HepG2 (cell line): ENCODE results near the gene VASH2. TPM values are rescaled to one million over a fixed set of nuclear protein-coding genes. Genes with fewer than 3 reads are reported as not detected.

Source experiments
- ATAC-seq: fragments of 200-7000 bp; cut with Tn5 transposase; 3 replicates; pipeline ENCODE4 v1.9.1; 2020; ENCODE audit warnings: mild to moderate bottlenecking, moderate library complexity
- BruUV-seq: library from RNA; stranded (reverse); fragments of 400-500 nt; replicated peaks from 2 replicates; lab custom pipeline; 2021; lab: Mats Ljungman, UMichigan
- CTCF ChIA-PET: fragments of 300-600 bp; formaldehyde crosslinking; extraction: SDS; loops from one replicate; lab custom pipeline; 2021; ENCODE audit warnings: low total read pairs, inconsistent platforms, low intra/inter-chr PET ratio; lab: Yijun Ruan, JAX
- POLR2A ChIA-PET: fragments of 350-600 bp; sonication (Branson Sonifier 250); formaldehyde crosslinking; loops from one replicate; lab custom pipeline; 2020; ENCODE audit warnings: antibody characterized with exemption, inconsistent platforms; lab: Yijun Ruan, JAX
- DNase-seq: peaks from one replicate; pipeline ENCODE4 v3.0.0-alpha.2; 2015; ENCODE audit warnings: low spot score
- FAIRE-seq: peaks from 3 replicates; lab custom pipeline; 2011; peaks lifted over from hg19 to GRCh38; lab: Jason Lieb, UNC
- H2AFZ ChIP-seq: one replicate; pipeline ENCODE4 v1.6.1; 2011; ENCODE audit warnings: low read length, inconsistent platforms
- H3K27ac ChIP-seq: fragments of 300-600 bp; 3 replicates; pipeline ENCODE4 v1.8.0; 2011; ENCODE audit warnings: mixed run types, mild to moderate bottlenecking, mixed read lengths, low read length, inconsistent platforms; ENCODE audit not compliant: insufficient read depth; ENCODE audit errors: extremely low read length
- H3K27me3 ChIP-seq, 2 experiments: fragments of 200-600 bp in 1 of 2; 2 replicates in 1 of 2; 3 replicates in 1 of 2; pipeline versions ENCODE4 v1.6.0 to v1.8.0; 2011; ENCODE audit warnings: low read length in 2 of 2, mild to moderate bottlenecking in 2 of 2, moderate library complexity in 2 of 2, inconsistent platforms in 1 of 2; ENCODE audit not compliant: insufficient read depth in 2 of 2, control insufficient read depth in 1 of 2
- H3K36me3 ChIP-seq, 2 experiments: fragments of 200-600 bp in 1 of 2; replicated peaks in 1 of 2; 2 replicates in 1 of 2; 3 replicates in 1 of 2; pipeline versions ENCODE4 v1.5.1 to v1.8.0; 2011; ENCODE audit warnings: low read length in 2 of 2, inconsistent platforms in 1 of 2; ENCODE audit not compliant: insufficient read depth in 2 of 2, control insufficient read depth in 1 of 2
- H3K4me1 ChIP-seq: 2 replicates; pipeline ENCODE4 v1.5.1; 2012; ENCODE audit warnings: low read length, inconsistent platforms; ENCODE audit not compliant: insufficient read depth
- H3K4me2 ChIP-seq: 2 replicates; pipeline ENCODE4 v1.6.0; 2011; ENCODE audit warnings: low read depth, low read length, inconsistent platforms
- H3K4me3 ChIP-seq, 3 experiments: fragments of 200-600 bp in 1 of 3; sonication (generic), shearing (Covaris generic) in 1 of 3; replicated peaks in 1 of 3; 2 replicates each; pipeline ENCODE4 v1.5.1; 2011 to 2016; ENCODE audit warnings: low read length in 3 of 3, inconsistent platforms in 2 of 3, low read depth in 2 of 3, mild to moderate bottlenecking in 2 of 3, control low read depth in 1 of 3, mixed read lengths in 1 of 3; ENCODE audit not compliant: insufficient read depth in 1 of 3
- H3K79me2 ChIP-seq: one replicate; pipeline ENCODE4 v1.6.1; 2011; ENCODE audit warnings: low read length, inconsistent platforms; ENCODE audit not compliant: insufficient read depth
- H3K9ac ChIP-seq: 2 replicates; pipeline ENCODE4 v1.6.0; 2011; ENCODE audit warnings: mild to moderate bottlenecking, low read depth, low read length, inconsistent platforms; ENCODE audit not compliant: insufficient read depth
- H3K9me3 ChIP-seq: 2 replicates; pipeline ENCODE4 v1.5.1; 2012; ENCODE audit warnings: mild to moderate bottlenecking, low read length
- H4K20me1 ChIP-seq: 2 replicates; pipeline ENCODE4 v1.6.0; 2011; ENCODE audit warnings: inconsistent platforms, mild to moderate bottlenecking, low read length, moderate library complexity; ENCODE audit not compliant: insufficient read depth
- HDAC6 ChIP-seq: fragments of 200-600 bp; sonication (generic); IDR thresholded peaks from 2 replicates; pipeline ENCODE4 v1.7.0; 2017; ENCODE audit warnings: mild to moderate bottlenecking, antibody characterized with exemption, low read length, low read depth
- HOXA3 ChIP-seq: sonication (generic); formaldehyde crosslinking; IDR thresholded peaks from 2 replicates; pipeline ENCODE4 v1.5.0; 2020; ENCODE audit warnings: missing genetic modification reagents
- KLF11 ChIP-seq: IDR thresholded peaks from 2 replicates; pipeline ENCODE4 v1.6.1; 2016; ENCODE audit warnings: missing compliant biosample characterization
- KLF15 ChIP-seq: sonication (generic); formaldehyde crosslinking; IDR thresholded peaks from 2 replicates; pipeline ENCODE4 v1.8.1; 2023; ENCODE audit warnings: borderline replicate concordance, mild to moderate bottlenecking, inconsistent platforms, missing genetic modification reagents, mixed read lengths
- PHF21A ChIP-seq: sonication (generic); formaldehyde crosslinking; IDR thresholded peaks from 2 replicates; pipeline ENCODE4 v1.5.0; 2020; ENCODE audit warnings: mild to moderate bottlenecking, missing genetic modification reagents
- PHF5A ChIP-seq: IDR thresholded peaks from one replicate; pipeline ENCODE4 v1.6.1; 2018; ENCODE audit warnings: low read depth, missing genetic modification reagents; ENCODE audit not compliant: unreplicated experiment
- RCOR2 ChIP-seq: IDR thresholded peaks from 2 replicates; pipeline ENCODE4 v1.6.1; 2016; ENCODE audit warnings: missing biosample characterization, missing genetic modification reagents
- SAFB2 ChIP-seq: sonication (generic); formaldehyde crosslinking; IDR thresholded peaks from 2 replicates; pipeline ENCODE4 v1.5.1; 2020; ENCODE audit warnings: missing genetic modification reagents, low read depth, mild to moderate bottlenecking, borderline replicate concordance
- SNAPC5 ChIP-seq: sonication (generic); formaldehyde crosslinking; IDR thresholded peaks from 2 replicates; pipeline ENCODE4 v1.8.1; 2023; ENCODE audit warnings: mild to moderate bottlenecking, missing genetic modification reagents, borderline replicate concordance
- ZBTB10 ChIP-seq: sonication (generic); formaldehyde crosslinking; IDR thresholded peaks from 2 replicates; pipeline ENCODE4 v1.4.0; 2020; ENCODE audit warnings: missing genetic modification reagents, borderline replicate concordance
- ZBTB34 ChIP-seq: sonication (generic); formaldehyde crosslinking; IDR thresholded peaks from 2 replicates; pipeline ENCODE4 v1.8.0; 2022; ENCODE audit warnings: mild to moderate bottlenecking, missing genetic modification reagents
- ZBTB46 ChIP-seq: sonication (generic); formaldehyde crosslinking; IDR thresholded peaks from 2 replicates; pipeline ENCODE4 v1.4.0; 2020; ENCODE audit warnings: mild to moderate bottlenecking, missing genetic modification reagents, borderline replicate concordance
- ZFP62 ChIP-seq: sonication (generic); formaldehyde crosslinking; IDR thresholded peaks from 2 replicates; pipeline ENCODE4 v1.4.0; 2020; ENCODE audit warnings: missing genetic modification reagents
- ZNF30 ChIP-seq: sonication (generic); formaldehyde crosslinking; IDR thresholded peaks from 2 replicates; pipeline ENCODE4 v1.5.0; 2020; ENCODE audit warnings: mild to moderate bottlenecking, missing genetic modification reagents
- ZNF333 ChIP-seq: sonication (generic); formaldehyde crosslinking; IDR thresholded peaks from 2 replicates; pipeline ENCODE4 v1.4.0; 2020; ENCODE audit warnings: mild to moderate bottlenecking, missing genetic modification reagents, borderline replicate concordance
- ZNF557 ChIP-seq: sonication (generic); formaldehyde crosslinking; IDR thresholded peaks from 2 replicates; pipeline ENCODE4 v1.4.0; 2020; ENCODE audit warnings: missing genetic modification reagents
- ZNF780A ChIP-seq: sonication (generic); formaldehyde crosslinking; IDR thresholded peaks from 2 replicates; pipeline ENCODE4 v1.8.0; 2022; ENCODE audit warnings: mild to moderate bottlenecking, missing genetic modification reagents, moderate library complexity
- WGBS: methylation state at CpG from one replicate; pipeline ENCODE4 v1.1.6; 2017; ENCODE audit warnings: low lambda C conversion rate; 5-methylcytosine and 5-hydroxymethylcytosine counted together
- in situ Hi-C: cut with HindIII; loops from 2 replicates; pipeline ENCODE4 v1.10.0; 2017; ENCODE audit warnings: low pct_unique_long_range_greater_than_20kb; ENCODE audit not compliant: extremely low pct_ligation_motif_present
- intact Hi-C: fragments of 100-400 bp; cut with micrococcal nuclease; formaldehyde crosslinking; loops from one replicate; pipeline ENCODE4 v1.10.0; 2022; ENCODE audit not compliant: unreplicated experiment
- polyA plus RNA-seq, 8 experiments: library from polyadenylated mRNA; depleted of rRNA in 3 of 8; stranded (reverse) in 7 of 8; unstranded in 1 of 8; fragments of >200 nt; fragmentation: Illumina TruSeq in 4 of 8; extraction: Trizol in 4 of 8; gene quantifications; 2 replicates each; pipeline versions ENCODE4 v1.2.1 to v1.2.3, GENCODE V29; 2011 to 2016; ENCODE audit warnings: low read depth in 4 of 8, missing spikeins in 1 of 8, mixed read lengths in 1 of 8; ENCODE audit not compliant: insufficient read depth in 1 of 8
- total RNA-seq, 5 experiments: library from RNA; depleted of rRNA; stranded (reverse); fragments of >200 nt; fragmentation: Illumina TruSeq; extraction: Trizol; gene quantifications; 2 replicates each; pipeline ENCODE4 v1.2.3, GENCODE V29; 2016; ENCODE audit warnings: low read depth in 1 of 5

The VASH2 gene
- total and polyA plus RNA-seq, 2 of the 13 experiments (the other 11 are each of a cell fraction or from before 2014, with no cell fraction given), result 0.44 to 1.00 TPM

- TF ChIP-seq SAFB2, result no peak
These were observed 4.8 kb downstream of the VASH2 start (continued) for GRCh38 chr1:212955098-212955497.

GRCh38 chr1:212955961-212956620 is 5.8 kb downstream of the VASH2 start:
- 68% methylated on average over 8 of the region's 8 CpGs for WGBS
- POLR2A ChIA-PET, result no interaction called here
- FAIRE-seq (no peak), DNase-seq (no peak), ATAC-seq (no peak)
- in situ Hi-C loops, result no loop called here
- no peak overlapping the region for H3K27ac ChIP-seq
- CTCF ChIA-PET, result no interaction called here
- no peaks in the 10 kb centered on the region for H3K79me2 ChIP-seq
- no peaks in the 10 kb centered on the region for H4K20me1 ChIP-seq
- H3K9ac ChIP-seq, result no peak overlapping the region
- no peaks in the 10 kb centered on the region for H3K36me3 ChIP-seq
- H3K4me3 ChIP-seq, result no peak overlapping the region
- intact Hi-C loops, result no loop called here
- no peaks in the 10 kb centered on the region for H3K4me1 ChIP-seq
- no peak overlapping the region for H2AFZ ChIP-seq
- no peaks in the 10 kb centered on the region for H3K27me3 ChIP-seq
- no peaks in the 10 kb centered on the region for H3K9me3 ChIP-seq
- BruUV-seq, result no TSS peak
- no peak overlapping the region for H3K4me2 ChIP-seq
- no peak for TF ChIP-seq KLF15 (CRISPR knock-in tag)
- TF ChIP-seq ZBTB34, result no peak
- TF ChIP-seq ZNF557 (CRISPR knock-in tag), result no peak
- no peak for TF ChIP-seq HOXA3
- TF ChIP-seq ZNF780A (CRISPR knock-in tag), result no peak
- TF ChIP-seq RCOR2 (CRISPR knock-in tag), result no peak
- TF ChIP-seq ZBTB46 (CRISPR knock-in tag), result no peak
- TF ChIP-seq SNAPC5, result no peak
- TF ChIP-seq KLF11 (CRISPR knock-in tag), result no peak
- no peak for TF ChIP-seq ZFP62 (CRISPR knock-in tag)
- no peak for TF ChIP-seq ZNF333 (CRISPR knock-in tag)
- TF ChIP-seq ZBTB10 (CRISPR knock-in tag), result no peak
- no peak for TF ChIP-seq PHF5A
- TF ChIP-seq HDAC6, result no peak
- no peak for TF ChIP-seq PHF21A (CRISPR knock-in tag)
- no peak for TF ChIP-seq ZNF30 (CRISPR knock-in tag)
